NCI-H82 treated with DMSO at 0.1 percent for 48 hours (cell line): Measurements from ENCODE around the gene HPS5.

Experiments used
- DNase-seq: peaks from one replicate; lab custom pipeline; 2025; ENCODE audit not compliant: unreplicated experiment; lab: John Stamatoyannopoulos, UW

The HPS5 gene

GRCh38 chr11:18239655-18240054 is 82.3 kb downstream of the HPS5 start:
- no peak for DNase-seq

- no peak for DNase-seq
Observed at GRCh38 chr11:18236664-18237356, 85.1 kb downstream of the HPS5 start, which contains the start of gene SAA4. Gene SAA4 (minus strand): TSS chr11:18236802. CDS start chr11:18235926, 876 bp downstream.

- no peak for DNase-seq
Observed at GRCh38 chr11:18235394-18236334, 86.3 kb downstream of the HPS5 start.

GRCh38 chr11:18233912-18234311 is 88.0 kb downstream of the HPS5 start:
- DNase-seq = no peak

GRCh38 chr11:18230859-18231258 is 91.1 kb downstream of the HPS5 start:
- no peak for DNase-seq

GRCh38 chr11:18229501-18229900 is 92.4 kb downstream of the HPS5 start:
- no peak for DNase-seq
